Upper lobe of right lung (tissue), 1 donor: ENCODE results near the gene FOXJ3. TPM values are rescaled to one million over a fixed set of nuclear protein-coding genes. Genes with fewer than 3 reads are reported as not detected.

Experiments used
- ATAC-seq: fragments of 200-7000 bp; cut with Tn5 transposase; one replicate; pipeline ENCODE4 v1.9.1; 2020; ENCODE audit warnings: mild to moderate bottlenecking, moderate library complexity
- DNase-seq: peaks from one replicate; pipeline ENCODE4 v3.0.0-alpha.2; 2020
- H3K27ac ChIP-seq: fragments of 200-600 bp; one replicate; pipeline ENCODE4 v1.8.0; 2022
- H3K27me3 ChIP-seq: fragments of 200-600 bp; one replicate; pipeline ENCODE4 v1.8.0; 2022; ENCODE audit warnings: mild to moderate bottlenecking
- H3K36me3 ChIP-seq: fragments of 200-600 bp; one replicate; pipeline ENCODE4 v1.8.0; 2022
- H3K4me1 ChIP-seq: fragments of 200-600 bp; one replicate; pipeline ENCODE4 v1.8.0; 2022
- H3K4me3 ChIP-seq: fragments of 200-600 bp; one replicate; pipeline ENCODE4 v1.8.0; 2022; ENCODE audit warnings: mild to moderate bottlenecking
- H3K9me3 ChIP-seq: fragments of 200-600 bp; one replicate; pipeline ENCODE4 v1.8.0; 2022
- CTCF ChIP-seq: fragments of 200-600 bp; IDR thresholded peaks from one replicate; pipeline ENCODE4 v1.8.0; 2022; ENCODE audit warnings: antibody characterized with exemption
- intact Hi-C: fragments of 100-400 bp; cut with DNase I; formaldehyde crosslinking; loops from one replicate; pipeline ENCODE4 v1.11.0; 2022
- total RNA-seq: library from RNA; stranded (reverse); fragmentation: NEBNext Ultra II Directional; extraction: Animal tissue kit (Norgen Biotek cat#: 25700); gene quantifications from one replicate; pipeline ENCODE4 v1.2.1, GENCODE V29; 2021
- donor health status: DM: no; HTN: yes; CAD: no; lungs with severe emphysema.

The FOXJ3 gene
- total RNA-seq, 1 donor from 2014 or later: 47.0 TPM

GRCh38 chr1:42370876-42371549, 36.0 kb upstream of the FOXJ3 start:
- no peak for DNase-seq
- Histone ChIP-seq H3K36me3 (no peaks in the 10 kb centered on the region), H3K27ac (peak overlapping the region; percentile 30), H3K27me3 (peaks cover 4% of the 10 kb centered on the region), H3K4me1 (no peaks in the 10 kb centered on the region), H3K4me3 (no peak overlapping the region), H3K9me3 (no peaks in the 10 kb centered on the region)
- intact Hi-C loops: no loop called here
- TF ChIP-seq CTCF: no peak
- ATAC-seq: peak; percentile 86

- DNase-seq: no peak
- no peak for TF ChIP-seq CTCF
- H3K4me1 ChIP-seq: no peaks in the 10 kb centered on the region
- no peak overlapping the region for H3K27ac ChIP-seq
- intact Hi-C loops: no loop called here
- H3K4me3 ChIP-seq: no peak overlapping the region
- no peaks in the 10 kb centered on the region for H3K36me3 ChIP-seq
- no peaks in the 10 kb centered on the region for H3K9me3 ChIP-seq
- peaks cover 4% of the 10 kb centered on the region for H3K27me3 ChIP-seq
- no peak for ATAC-seq
Measured at GRCh38 chr1:42369471-42369870, 34.4 kb upstream of the FOXJ3 start.

GRCh38 chr1:42368096-42368795, 33.2 kb upstream of the FOXJ3 start:
- Histone ChIP-seq H3K36me3 (no peaks in the 10 kb centered on the region), H3K27ac (peak overlapping the region; percentile 30), H3K4me3 (no peak overlapping the region), H3K4me1 (no peaks in the 10 kb centered on the region), H3K9me3 (no peaks in the 10 kb centered on the region), H3K27me3 (peaks cover 4% of the 10 kb centered on the region)
- ATAC-seq (peak; percentile 72), DNase-seq (no peak)
- TF ChIP-seq CTCF: no peak
- intact Hi-C loops: no loop called here

GRCh38 chr1:42365118-42365517, 30.1 kb upstream of the FOXJ3 start:
- H3K9me3 ChIP-seq: no peaks in the 10 kb centered on the region
- ATAC-seq (no peak), DNase-seq (no peak)
- no peaks in the 10 kb centered on the region for H3K27me3 ChIP-seq
- intact Hi-C loops: no loop called here
- no peaks in the 10 kb centered on the region for H3K4me1 ChIP-seq
- H3K4me3 ChIP-seq: no peak overlapping the region
- no peak overlapping the region for H3K27ac ChIP-seq
- no peaks in the 10 kb centered on the region for H3K36me3 ChIP-seq
- no peak for TF ChIP-seq CTCF

- H3K27me3 ChIP-seq: no peaks in the 10 kb centered on the region
- H3K27ac ChIP-seq: no peak overlapping the region
- H3K4me3 ChIP-seq: no peak overlapping the region
- H3K4me1 ChIP-seq: no peaks in the 10 kb centered on the region
- no peaks in the 10 kb centered on the region for H3K36me3 ChIP-seq
- TF ChIP-seq CTCF: no peak
- intact Hi-C loops: no loop called here
- DNase-seq (no peak), ATAC-seq (no peak)
- no peaks in the 10 kb centered on the region for H3K9me3 ChIP-seq
Measured at GRCh38 chr1:42364542-42364941, 29.5 kb upstream of the FOXJ3 start.
